Kidney (tissue), 14 donors: ENCODE measurements around the gene C2orf72. TPM values are rescaled to one million over a fixed set of nuclear protein-coding genes. Genes with fewer than 3 reads are reported as not detected.

ENCODE experiments used
- DNase-seq, 5 donors: peaks; one replicate each; pipeline ENCODE4 v3.0.0-alpha.2; 2013 to 2020
- FAIRE-seq: peaks from 2 replicates; lab custom pipeline; 2012; peaks lifted over from hg19 to GRCh38; lab: Jason Lieb, UNC
- H3K27ac ChIP-seq, 2 donors: one replicate each; pipeline ENCODE4 v1.7.0; 2013; ENCODE audit warnings: low read depth in 2 of 2, low read length in 2 of 2, inconsistent platforms in 1 of 2
- H3K27me3 ChIP-seq: one replicate; pipeline ENCODE4 v1.7.1; 2013; ENCODE audit warnings: low read length, inconsistent platforms; ENCODE audit not compliant: control insufficient read depth, insufficient read depth
- H3K36me3 ChIP-seq, 3 donors: one replicate each; pipeline versions ENCODE4 v1.7.0 to v1.7.1; 2013; ENCODE audit warnings: low read length in 3 of 3, control low read depth in 1 of 3, inconsistent platforms in 1 of 3; ENCODE audit not compliant: insufficient read depth in 3 of 3, control insufficient read depth in 2 of 3
- H3K4me1 ChIP-seq, 3 donors: one replicate each; pipeline versions ENCODE4 v1.7.0 to v1.7.1; 2013; ENCODE audit warnings: low read length in 3 of 3, inconsistent platforms in 1 of 3, low read depth in 1 of 3; ENCODE audit not compliant: control insufficient read depth in 2 of 3, insufficient read depth in 2 of 3
- H3K4me3 ChIP-seq, 3 donors: one replicate each; pipeline versions ENCODE4 v1.7.0 to v1.8.1; 2013; ENCODE audit warnings: low read length in 3 of 3, control low read depth in 1 of 3, inconsistent platforms in 1 of 3
- H3K9ac ChIP-seq, 3 donors: one replicate each; pipeline versions ENCODE4 v1.7.0 to v1.7.1; 2013; ENCODE audit warnings: low read length in 3 of 3, control low read depth in 1 of 3, inconsistent platforms in 1 of 3
- H3K9me3 ChIP-seq, 3 donors: one replicate each; pipeline versions ENCODE4 v1.7.0 to v1.7.1; 2013; ENCODE audit warnings: low read length in 3 of 3, control low read depth in 1 of 3, inconsistent platforms in 1 of 3; ENCODE audit not compliant: control insufficient read depth in 2 of 3, insufficient read depth in 1 of 3
- intact Hi-C: fragments of 100-400 bp; cut with DNase I; formaldehyde crosslinking; loops from one replicate; pipeline ENCODE4 v1.11.1; 2022
- polyA plus RNA-seq: library from polyadenylated mRNA; stranded (reverse); fragments of 350-450 nt; fragmentation: Illumina TruSeq; extraction: RNeasy Lipid Tissue Mini Kit (QIAGEN cat#74804); gene quantifications from one replicate; pipeline ENCODE4 v1.2.3, GENCODE V29; 2014; ENCODE audit warnings: low read depth, low replicate concordance; ENCODE audit not compliant: insufficient read depth
- total RNA-seq: library from RNA; stranded (reverse); fragmentation: NEBNext Ultra II Directional; extraction: Animal tissue kit (Norgen Biotek cat#: 25700); gene quantifications from one replicate; pipeline ENCODE4 v1.2.1, GENCODE V29; 2021
- TF ChIP-seq, protein P1 (sequence below): IDR thresholded peaks from 3 replicates; pipeline ENCODE4 v1.5.1; 2012; ENCODE audit warnings: mild to moderate bottlenecking, moderate library complexity, borderline replicate concordance; ENCODE audit not compliant: insufficient read depth; ENCODE audit errors: extremely low read depth
- donor health status: control.
- donor health status: control.
- donor health status: control.
- donor health status: control.
- donor health status: control.
- donor health status: DM: yes; HTN: yes; CAD: no.
- donor health status: Normal renal cell carcinoma (clear cell type).

C2orf72 gene
- total and polyA plus RNA-seq, 2 donors from 2014 or later: 0.88 to 2.6 TPM

DNA sequence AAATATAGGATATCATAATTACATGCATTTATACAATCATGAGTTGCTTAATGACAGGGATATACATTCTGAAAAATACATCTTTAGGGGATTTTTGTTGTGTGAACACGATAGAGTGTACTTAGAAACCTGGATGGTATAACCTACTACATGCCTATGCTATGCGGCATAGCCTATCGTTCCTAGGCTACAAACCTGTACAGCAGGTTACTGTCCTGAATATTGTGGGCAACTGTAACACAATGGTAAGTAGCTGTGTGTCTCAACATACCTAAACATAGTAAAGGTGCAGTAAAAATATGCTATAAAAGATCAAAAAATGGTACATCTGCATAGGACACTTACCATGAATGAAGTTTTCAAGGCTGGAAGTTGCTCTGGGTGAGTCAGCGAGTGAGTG is 6.5 kb downstream of the C2orf72 start:
- no peak overlapping the region for H3K9ac ChIP-seq
- no peaks in the 10 kb centered on the region for H3K9me3 ChIP-seq
- H3K4me3 ChIP-seq: no peak overlapping the region
- H3K4me1 ChIP-seq: no peaks in the 10 kb centered on the region
- no peak overlapping the region for H3K27ac ChIP-seq
- H3K36me3 ChIP-seq: no peaks in the 10 kb centered on the region
- TF ChIP-seq, protein P1, sequence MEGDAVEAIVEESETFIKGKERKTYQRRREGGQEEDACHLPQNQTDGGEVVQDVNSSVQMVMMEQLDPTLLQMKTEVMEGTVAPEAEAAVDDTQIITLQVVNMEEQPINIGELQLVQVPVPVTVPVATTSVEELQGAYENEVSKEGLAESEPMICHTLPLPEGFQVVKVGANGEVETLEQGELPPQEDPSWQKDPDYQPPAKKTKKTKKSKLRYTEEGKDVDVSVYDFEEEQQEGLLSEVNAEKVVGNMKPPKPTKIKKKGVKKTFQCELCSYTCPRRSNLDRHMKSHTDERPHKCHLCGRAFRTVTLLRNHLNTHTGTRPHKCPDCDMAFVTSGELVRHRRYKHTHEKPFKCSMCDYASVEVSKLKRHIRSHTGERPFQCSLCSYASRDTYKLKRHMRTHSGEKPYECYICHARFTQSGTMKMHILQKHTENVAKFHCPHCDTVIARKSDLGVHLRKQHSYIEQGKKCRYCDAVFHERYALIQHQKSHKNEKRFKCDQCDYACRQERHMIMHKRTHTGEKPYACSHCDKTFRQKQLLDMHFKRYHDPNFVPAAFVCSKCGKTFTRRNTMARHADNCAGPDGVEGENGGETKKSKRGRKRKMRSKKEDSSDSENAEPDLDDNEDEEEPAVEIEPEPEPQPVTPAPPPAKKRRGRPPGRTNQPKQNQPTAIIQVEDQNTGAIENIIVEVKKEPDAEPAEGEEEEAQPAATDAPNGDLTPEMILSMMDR: no peak
- H3K27me3 ChIP-seq: peaks cover 3% of the 10 kb centered on the region
- FAIRE-seq (no peak), DNase-seq (no peak)
- intact Hi-C loops: no loop called here

DNA sequence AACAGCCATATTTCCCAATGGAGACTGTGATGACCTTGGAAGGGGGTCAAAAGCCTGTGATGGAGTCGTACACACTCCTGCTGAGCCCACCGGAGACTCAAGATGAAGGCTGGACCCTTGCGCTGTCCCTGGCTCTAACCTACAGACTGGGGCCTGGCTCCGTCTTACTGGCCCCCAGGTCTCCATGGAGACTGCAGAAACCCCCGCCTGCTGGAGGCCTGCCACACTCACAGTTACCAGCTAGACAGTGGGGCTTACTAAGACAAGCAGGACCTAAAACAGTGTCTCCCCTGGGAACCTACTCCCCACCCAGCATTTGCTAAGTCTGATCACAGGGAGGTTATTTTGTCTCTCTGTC is 9.6 kb downstream of the C2orf72 start:
- H3K9me3 ChIP-seq: no peaks in the 10 kb centered on the region
- H3K4me1 ChIP-seq: peaks cover 0 to 16% (median 4%) of the 10 kb centered on the region in 3 donors
- TF ChIP-seq, protein P1: no peak
- no peak overlapping the region for H3K9ac ChIP-seq
- H3K27me3 ChIP-seq: no peaks in the 10 kb centered on the region
- no peak overlapping the region for H3K27ac ChIP-seq
- no peaks in the 10 kb centered on the region for H3K36me3 ChIP-seq
- no peak for FAIRE-seq
- intact Hi-C loops: no loop called here
- no peak overlapping the region for H3K4me3 ChIP-seq
- DNase-seq: no peak

DNA sequence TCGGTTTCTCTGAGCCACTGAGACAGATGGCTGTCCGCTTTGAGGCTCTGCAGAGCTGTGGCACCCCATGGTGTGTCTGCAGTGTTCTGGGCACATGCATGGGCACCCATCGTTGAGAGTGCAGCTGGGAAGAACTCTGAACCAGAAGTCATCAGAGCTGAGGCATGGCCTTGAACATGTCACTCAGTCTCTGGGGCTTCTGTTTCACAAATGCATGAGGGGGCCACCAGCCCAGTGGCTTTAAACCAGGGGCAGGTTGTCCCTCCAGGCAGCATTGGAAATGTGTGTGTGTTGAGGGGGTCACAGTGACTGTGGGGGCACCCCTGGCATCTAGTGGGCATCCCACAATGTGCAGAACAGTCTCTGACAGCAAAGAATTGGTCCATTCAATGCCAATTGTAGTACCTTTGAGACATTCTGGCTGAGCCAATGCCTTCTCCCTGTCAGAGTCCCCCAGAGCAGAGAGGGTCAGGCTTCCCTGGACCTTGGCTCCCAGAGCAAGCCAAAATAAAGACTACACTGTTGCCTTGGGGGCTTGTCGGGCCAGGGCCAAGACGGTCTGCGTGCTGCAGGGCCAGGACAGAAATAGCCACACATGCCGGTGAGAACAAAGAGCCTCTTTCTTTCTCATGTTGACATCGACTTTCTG is 10.1 kb downstream of the C2orf72 start:
- DNase-seq (no peak), FAIRE-seq (no peak)
- TF ChIP-seq, protein P1: no peak
- Histone ChIP-seq H3K4me3 (no peak overlapping the region), H3K27ac (no peak overlapping the region), H3K4me1 (peaks cover 0 to 18% (median 7%) of the 10 kb centered on the region in 3 donors), H3K9ac (no peak overlapping the region), H3K36me3 (no peaks in the 10 kb centered on the region), H3K27me3 (no peaks in the 10 kb centered on the region), H3K9me3 (no peaks in the 10 kb centered on the region)
- intact Hi-C loops: no loop called here
